Kidney epithelial cell (primary cell): ENCODE data around the gene RNU1-3. TPM values are rescaled to one million over a fixed set of nuclear protein-coding genes. Genes with fewer than 3 reads are reported as not detected.
A peak's percentile ranks its signal among the peaks of the same experiment; 100 is the strongest.
"Not testable (repeated sequence)": the region's sequence is repeated elsewhere in the genome, so short reads cannot be mapped to it uniquely, and the experiment has no call there.

ENCODE experiments used
- DNase-seq: peaks from one replicate; pipeline ENCODE4 v3.0.0-alpha.2; 2010; ENCODE audit warnings: low read depth
- H3K27me3 ChIP-seq: 2 replicates; pipeline ENCODE4 v1.6.0; 2011; ENCODE audit warnings: low read length; ENCODE audit not compliant: control insufficient read depth, insufficient read depth
- H3K36me3 ChIP-seq: 2 replicates; pipeline ENCODE4 v1.5.1; 2011; ENCODE audit warnings: low read length; ENCODE audit not compliant: control insufficient read depth, insufficient read depth
- H3K4me3 ChIP-seq: 2 replicates; pipeline ENCODE4 v1.5.1; 2011; ENCODE audit warnings: low read depth, mild to moderate bottlenecking, control low read depth, low read length
- total RNA-seq: library from RNA; depleted of rRNA; stranded (reverse); fragments of >200 nt; gene quantifications from 2 replicates; pipeline ENCODE4 v1.2.3, GENCODE V29; 2015
- TF ChIP-seq, protein P1 (sequence below): IDR thresholded peaks from 2 replicates; pipeline ENCODE4 v1.5.1; 2011; ENCODE audit warnings: mild to moderate bottlenecking, moderate library complexity, low read length, control low read depth, inconsistent platforms; ENCODE audit not compliant: insufficient read depth, poor library complexity, severe bottlenecking

RNU1-3 gene
- under 0.01 TPM in 2 replicates for total RNA-seq

DNA sequence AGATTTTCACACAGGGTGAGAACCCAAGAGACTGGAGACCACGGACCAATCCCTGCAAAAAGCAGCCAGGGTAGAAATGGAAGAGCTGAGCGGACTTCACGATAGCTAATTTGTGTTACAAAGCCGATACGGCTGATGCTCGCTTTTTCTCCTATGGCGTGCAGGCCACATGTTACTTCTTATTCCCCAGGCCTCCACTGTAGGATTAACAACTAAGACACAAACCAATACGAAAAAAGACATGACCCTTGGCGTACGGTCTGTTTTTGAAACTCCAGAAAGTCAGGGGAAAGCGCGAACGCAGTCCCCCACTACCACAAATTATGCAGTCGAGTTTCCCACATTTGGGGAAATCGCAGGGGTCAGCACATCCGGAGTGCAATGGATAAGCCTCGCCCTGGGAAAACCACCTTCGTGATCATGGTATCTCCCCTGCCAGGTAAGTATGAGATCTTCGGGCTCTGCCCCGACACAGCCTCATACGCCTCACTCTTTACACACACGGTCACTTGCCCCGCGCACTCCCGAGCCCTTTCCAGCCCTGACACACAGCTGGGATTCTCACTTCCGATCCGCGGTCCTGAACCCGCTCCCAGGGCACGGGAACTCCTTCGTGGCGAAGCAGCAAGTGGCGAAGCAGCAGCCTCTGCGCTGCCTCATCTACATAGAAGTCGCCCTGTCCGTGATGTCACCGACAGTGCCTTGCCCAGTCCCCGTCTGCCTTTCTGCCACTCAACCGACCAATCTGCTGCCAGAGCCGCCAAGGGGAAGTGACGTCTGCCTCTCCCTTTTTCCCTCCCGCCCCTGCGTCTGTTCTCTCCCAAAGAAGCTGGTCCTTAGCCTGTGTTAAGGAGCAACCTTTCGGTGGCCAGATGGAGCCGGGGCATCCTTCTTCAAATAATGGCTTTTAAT lies at the start of gene RNU1-3:
RNU1-3 (minus strand) TSS at position 447 of the 912 bp plus-strand sequence.
- not testable (repeated sequence) for H3K4me3 ChIP-seq, H3K36me3 ChIP-seq, DNase-seq, H3K27me3 ChIP-seq

GRCh38 chr1:16713480-16713879 lies 46.7 kb upstream of the RNU1-3 start:
- DNase-seq, H3K36me3 ChIP-seq, H3K4me3 ChIP-seq: not testable (repeated sequence)
- H3K27me3 ChIP-seq, result peaks cover 22% of the 10 kb centered on the region

DNA sequence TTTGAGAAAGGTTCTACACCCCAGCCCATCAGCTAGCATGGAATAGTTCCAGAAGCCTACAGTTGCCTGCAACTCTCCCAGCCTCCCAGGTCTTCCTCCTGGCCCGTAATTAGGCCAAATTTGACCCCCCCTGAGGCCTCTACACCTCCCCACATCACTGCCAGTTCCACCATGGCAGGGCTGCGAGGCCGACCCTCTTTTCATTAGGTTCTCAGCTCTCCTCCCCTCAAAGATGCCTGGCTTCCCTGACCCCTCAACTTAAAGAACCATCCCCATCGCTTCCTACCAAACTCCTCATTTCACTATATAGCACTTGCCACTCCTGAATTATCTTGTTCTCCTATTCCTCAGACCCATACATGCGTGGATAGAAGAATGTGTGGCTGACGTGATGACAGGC lies 46.2 kb upstream of the RNU1-3 start:
- peaks cover 20% of the 10 kb centered on the region for H3K27me3 ChIP-seq
- DNase-seq, result not testable (repeated sequence)

GRCh38 chr1:16712582-16712981 lies 45.8 kb upstream of the RNU1-3 start:
- H3K36me3 ChIP-seq, DNase-seq, H3K4me3 ChIP-seq: not testable (repeated sequence)
- peaks cover 18% of the 10 kb centered on the region for H3K27me3 ChIP-seq

More for the DNA sequence above, 46.2 kb upstream of the RNU1-3 start:
- not testable (repeated sequence) for H3K36me3 ChIP-seq, H3K4me3 ChIP-seq

- H3K36me3 ChIP-seq, H3K4me3 ChIP-seq, DNase-seq: not testable (repeated sequence)
- peaks cover 15% of the 10 kb centered on the region for H3K27me3 ChIP-seq
Observed at GRCh38 chr1:16712131-16712530, 45.4 kb upstream of the RNU1-3 start.

- not testable (repeated sequence) for DNase-seq, H3K27me3 ChIP-seq, H3K36me3 ChIP-seq, H3K4me3 ChIP-seq
Observed at GRCh38 chr1:16710618-16711017, 43.9 kb upstream of the RNU1-3 start.

GRCh38 chr1:16709659-16710087 lies 42.9 kb upstream of the RNU1-3 start:
- not testable (repeated sequence) for H3K27me3 ChIP-seq, H3K36me3 ChIP-seq, DNase-seq, H3K4me3 ChIP-seq
- TF ChIP-seq, protein P1, sequence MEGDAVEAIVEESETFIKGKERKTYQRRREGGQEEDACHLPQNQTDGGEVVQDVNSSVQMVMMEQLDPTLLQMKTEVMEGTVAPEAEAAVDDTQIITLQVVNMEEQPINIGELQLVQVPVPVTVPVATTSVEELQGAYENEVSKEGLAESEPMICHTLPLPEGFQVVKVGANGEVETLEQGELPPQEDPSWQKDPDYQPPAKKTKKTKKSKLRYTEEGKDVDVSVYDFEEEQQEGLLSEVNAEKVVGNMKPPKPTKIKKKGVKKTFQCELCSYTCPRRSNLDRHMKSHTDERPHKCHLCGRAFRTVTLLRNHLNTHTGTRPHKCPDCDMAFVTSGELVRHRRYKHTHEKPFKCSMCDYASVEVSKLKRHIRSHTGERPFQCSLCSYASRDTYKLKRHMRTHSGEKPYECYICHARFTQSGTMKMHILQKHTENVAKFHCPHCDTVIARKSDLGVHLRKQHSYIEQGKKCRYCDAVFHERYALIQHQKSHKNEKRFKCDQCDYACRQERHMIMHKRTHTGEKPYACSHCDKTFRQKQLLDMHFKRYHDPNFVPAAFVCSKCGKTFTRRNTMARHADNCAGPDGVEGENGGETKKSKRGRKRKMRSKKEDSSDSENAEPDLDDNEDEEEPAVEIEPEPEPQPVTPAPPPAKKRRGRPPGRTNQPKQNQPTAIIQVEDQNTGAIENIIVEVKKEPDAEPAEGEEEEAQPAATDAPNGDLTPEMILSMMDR, result peak; percentile 42

- not testable (repeated sequence) for H3K4me3 ChIP-seq, DNase-seq, H3K36me3 ChIP-seq, H3K27me3 ChIP-seq
Observed at GRCh38 chr1:16708704-16709103, 42.0 kb upstream of the RNU1-3 start.

DNA sequence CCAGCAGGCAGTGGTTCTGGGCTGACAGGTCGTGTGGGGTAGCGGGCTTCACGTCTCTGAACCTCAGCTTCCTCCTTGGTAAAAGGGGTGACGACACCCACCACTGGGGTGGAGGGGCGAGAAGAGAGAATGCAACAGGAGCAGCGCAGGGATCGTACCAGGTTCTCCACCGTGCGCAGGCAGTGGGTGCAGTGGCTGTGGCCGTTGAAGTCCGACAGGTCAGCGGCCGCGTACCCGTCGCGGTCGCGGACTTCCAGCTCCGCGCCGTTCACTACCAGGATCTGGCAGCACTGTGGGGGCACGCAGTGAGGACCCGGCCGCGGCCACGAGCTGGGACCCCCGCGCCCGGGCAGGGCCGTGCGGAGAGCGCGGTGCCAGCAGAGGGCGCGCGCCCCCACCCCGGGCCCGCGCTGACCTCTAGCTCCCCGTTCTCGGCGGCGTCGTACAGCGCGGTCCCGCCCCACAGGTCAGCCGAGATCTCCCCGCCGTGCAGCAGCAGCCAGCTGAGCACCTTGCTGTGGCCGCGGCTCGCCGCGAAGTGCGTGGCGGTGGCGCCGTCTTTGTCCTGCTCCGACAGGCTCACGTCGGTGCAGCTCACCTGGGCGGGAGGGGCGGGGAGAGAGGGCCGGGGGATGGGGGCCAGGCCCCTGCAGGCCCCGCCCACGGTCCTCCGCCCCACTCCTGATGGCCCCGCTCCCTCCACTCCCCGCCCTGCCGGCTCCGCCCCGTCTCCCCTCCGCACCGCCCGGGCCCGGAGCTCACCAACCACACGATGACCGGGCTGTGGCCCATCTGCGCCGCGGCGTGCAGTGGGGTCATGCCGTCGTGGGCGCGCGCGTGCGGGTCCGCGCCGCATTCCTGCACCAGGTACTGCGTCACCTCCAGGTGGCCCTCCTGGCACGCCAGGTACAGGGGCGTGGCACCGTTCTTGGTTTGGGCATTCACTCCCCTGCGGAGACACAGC lies 40.7 kb upstream of the RNU1-3 start:
- H3K36me3 ChIP-seq, H3K27me3 ChIP-seq, DNase-seq: not testable (repeated sequence)
- peak overlapping the region; percentile 18 for H3K4me3 ChIP-seq

- H3K27me3 ChIP-seq, H3K4me3 ChIP-seq, DNase-seq, H3K36me3 ChIP-seq: not testable (repeated sequence)
Observed at GRCh38 chr1:16706302-16706701, 39.6 kb upstream of the RNU1-3 start.

- H3K27me3 ChIP-seq, result peaks cover 15% of the 10 kb centered on the region
- not testable (repeated sequence) for H3K4me3 ChIP-seq, DNase-seq, H3K36me3 ChIP-seq
Observed at GRCh38 chr1:16704502-16705100, 37.9 kb upstream of the RNU1-3 start.

DNA sequence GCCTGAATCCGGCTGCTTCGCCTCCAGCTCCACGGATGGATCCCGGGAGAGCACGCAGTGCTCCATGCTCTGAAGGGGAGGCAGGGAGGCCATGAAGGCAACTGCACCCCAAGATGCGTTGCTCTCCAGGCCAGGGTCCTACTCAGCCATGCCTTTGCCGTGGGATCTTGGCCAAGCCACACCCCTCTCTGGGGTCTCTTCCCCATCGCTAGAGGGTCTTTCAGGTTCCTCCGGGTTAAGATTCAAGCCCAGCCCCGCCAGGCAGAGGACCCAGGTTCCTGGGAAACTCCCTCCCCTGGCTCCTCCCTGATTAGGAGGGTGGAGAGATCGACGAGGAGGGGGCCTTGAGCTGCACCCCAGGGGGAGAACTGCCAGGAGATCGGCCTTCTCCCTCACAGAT lies 37.3 kb upstream of the RNU1-3 start:
- H3K36me3 ChIP-seq, H3K4me3 ChIP-seq, DNase-seq: not testable (repeated sequence)
- H3K27me3 ChIP-seq, result peaks cover 19% of the 10 kb centered on the region

DNA sequence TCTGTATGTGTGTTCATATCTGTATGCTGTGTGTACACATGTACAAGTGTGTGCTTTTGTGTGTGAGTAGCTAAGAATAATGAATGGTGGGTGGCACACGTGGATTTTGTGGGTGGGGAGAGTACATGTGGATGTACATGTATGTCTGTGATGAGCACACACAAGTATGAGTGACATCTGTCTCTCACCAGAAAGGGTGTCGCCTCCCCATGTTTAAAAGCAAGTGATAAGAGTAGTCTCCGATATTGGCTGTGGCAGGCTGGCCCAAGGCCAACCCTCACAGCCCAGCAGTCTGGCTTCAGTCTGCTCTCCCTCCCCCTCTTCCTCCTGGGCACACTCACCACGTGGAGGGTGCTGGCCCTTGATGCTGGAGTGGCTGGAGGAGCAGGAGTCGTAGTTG lies 36.9 kb upstream of the RNU1-3 start:
- H3K27me3 ChIP-seq, result peaks cover 19% of the 10 kb centered on the region
- not testable (repeated sequence) for H3K4me3 ChIP-seq, DNase-seq, H3K36me3 ChIP-seq
